Right ventricle myocardium inferior (tissue), 1 donor: ENCODE measurements around the gene TMCC2. TPM values are rescaled to one million over a fixed set of nuclear protein-coding genes. Genes with fewer than 3 reads are reported as not detected.

Experiments
- ATAC-seq: fragments of 200-7000 bp; cut with Tn5 transposase; one replicate; pipeline ENCODE4 v1.9.1; 2020; ENCODE audit warnings: mild to moderate bottlenecking, moderate library complexity
- DNase-seq: peaks from one replicate; pipeline ENCODE4 v3.0.0; 2021; ENCODE audit errors: missing footprints
- intact Hi-C: fragments of 100-400 bp; cut with DNase I; formaldehyde crosslinking; loops from one replicate; pipeline ENCODE4 v1.11.0; 2022
- total RNA-seq: library from RNA; stranded (reverse); fragmentation: NEBNext Ultra II Directional; extraction: Animal tissue kit (Norgen Biotek cat#: 25700); gene quantifications from one replicate; pipeline ENCODE4 v1.2.1, GENCODE V29; 2021
- donor health status: DM: no; HTN: yes; CAD: no; lungs with severe emphysema.

TMCC2 gene
- total RNA-seq, 1 donor from 2014 or later, result 1.2 TPM

GRCh38 chr1:205236526-205236925 lies 8.8 kb downstream of the TMCC2 start:
- ATAC-seq, result no peak
- intact Hi-C loops, result no loop called here
- DNase-seq, result no peak

DNA sequence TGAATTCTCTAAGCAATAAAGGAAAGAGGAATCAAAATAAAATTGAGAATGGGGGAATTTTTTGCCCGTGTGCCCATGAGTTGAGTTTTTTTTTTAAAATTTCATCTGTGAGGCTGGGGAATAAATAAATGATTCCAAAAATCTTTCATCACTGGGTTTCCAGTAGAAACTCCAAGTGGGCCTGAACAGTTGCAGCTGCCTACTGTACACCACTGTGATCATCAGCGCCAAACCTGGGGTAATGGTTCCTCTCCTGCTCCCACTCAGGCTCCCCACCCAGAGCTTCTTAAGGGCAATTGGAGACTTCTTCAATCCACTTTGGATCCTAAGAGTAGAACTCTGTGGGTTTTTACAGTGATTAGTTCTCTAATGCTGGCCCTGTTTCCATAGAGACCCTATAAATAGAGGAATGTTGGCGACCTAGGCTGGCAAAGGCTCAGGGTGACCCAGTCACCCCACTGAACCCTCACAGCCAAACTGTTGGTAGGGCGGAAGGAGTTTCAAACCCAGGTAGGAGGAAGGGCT lies 9.3 kb downstream of the TMCC2 start:
- ATAC-seq, result peak; percentile 10
- intact Hi-C loops, result no loop called here
- DNase-seq, result no peak

GRCh38 chr1:205237526-205238484 lies 10.1 kb downstream of the TMCC2 start:
- intact Hi-C loops, result no loop called here
- ATAC-seq (peak; percentile 33), DNase-seq (no peak)

- ATAC-seq (no peak), DNase-seq (no peak)
- intact Hi-C loops, result no loop called here
These were observed 11.3 kb downstream of the TMCC2 start for GRCh38 chr1:205239078-205239477.

GRCh38 chr1:205240118-205240517 lies 12.4 kb downstream of the TMCC2 start:
- DNase-seq (no peak), ATAC-seq (no peak)
- intact Hi-C loops, result no loop called here

DNA sequence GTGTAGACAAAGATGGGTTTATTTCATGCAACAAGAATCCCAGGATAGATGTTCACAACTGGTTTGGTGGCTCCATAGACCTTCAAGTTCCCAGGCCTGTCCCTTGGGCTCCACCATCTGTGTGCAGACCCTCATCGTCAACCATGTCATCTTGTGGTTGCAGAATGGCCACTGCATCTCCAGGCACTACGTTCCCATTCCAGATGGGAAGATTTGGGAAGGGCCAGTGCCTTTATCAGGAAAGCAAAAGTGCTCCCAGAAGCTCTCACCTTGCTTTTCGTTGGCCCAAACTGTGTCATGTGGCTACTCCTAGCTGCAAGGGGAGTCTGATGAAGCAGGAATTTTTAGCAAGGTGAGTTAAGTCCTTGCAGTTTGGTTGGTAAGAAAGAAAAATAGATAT lies 12.8 kb downstream of the TMCC2 start:
- intact Hi-C loops, result no loop called here
- no peak for DNase-seq
- no peak for ATAC-seq

- DNase-seq, result no peak
- intact Hi-C loops, result no loop called here
- no peak for ATAC-seq
These were observed 13.8 kb downstream of the TMCC2 start for GRCh38 chr1:205241366-205242030.

DNA sequence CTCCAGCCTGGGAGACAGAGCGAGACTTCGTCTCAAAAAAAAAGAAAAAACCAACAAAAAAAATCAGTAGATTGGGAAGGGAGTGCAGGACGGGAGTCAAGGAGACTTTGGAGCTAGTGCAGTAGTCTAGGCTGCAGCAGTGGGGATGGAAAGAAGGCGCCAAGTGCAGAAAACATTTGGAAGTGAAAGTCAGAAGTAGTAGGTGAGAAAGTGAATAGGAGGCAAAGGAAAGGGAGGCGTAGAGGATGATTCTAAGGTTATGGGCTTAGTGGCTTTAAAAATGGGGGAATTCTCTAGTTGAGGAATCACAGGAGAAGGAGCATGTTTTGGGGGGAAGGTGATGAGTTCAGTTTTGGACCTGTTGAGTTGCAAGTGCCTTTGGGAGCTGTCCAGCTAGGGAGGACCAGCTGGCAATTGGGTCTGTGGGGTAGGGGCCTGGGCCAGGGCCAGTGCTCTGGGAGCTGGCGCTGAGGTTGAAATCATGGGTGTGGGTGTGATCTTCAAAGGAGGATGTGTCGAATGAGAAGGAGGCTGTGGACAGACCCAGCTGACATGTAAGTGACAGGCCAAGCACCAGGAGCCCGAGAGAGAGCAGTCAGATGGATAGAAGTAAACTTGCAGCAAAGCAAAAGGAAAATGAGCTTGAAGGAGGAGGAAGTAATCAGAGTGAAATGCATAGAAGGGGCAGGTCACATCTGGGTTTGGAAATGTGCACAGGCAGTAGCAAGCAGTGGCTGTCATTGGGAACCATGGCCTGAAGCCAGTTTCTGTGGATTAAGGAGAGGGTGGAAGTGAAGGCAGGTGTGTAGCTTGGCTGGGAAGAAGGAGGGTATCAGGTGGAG lies 15.8 kb downstream of the TMCC2 start:
- intact Hi-C loops, result no loop called here
- ATAC-seq (no peak), DNase-seq (no peak)

DNA sequence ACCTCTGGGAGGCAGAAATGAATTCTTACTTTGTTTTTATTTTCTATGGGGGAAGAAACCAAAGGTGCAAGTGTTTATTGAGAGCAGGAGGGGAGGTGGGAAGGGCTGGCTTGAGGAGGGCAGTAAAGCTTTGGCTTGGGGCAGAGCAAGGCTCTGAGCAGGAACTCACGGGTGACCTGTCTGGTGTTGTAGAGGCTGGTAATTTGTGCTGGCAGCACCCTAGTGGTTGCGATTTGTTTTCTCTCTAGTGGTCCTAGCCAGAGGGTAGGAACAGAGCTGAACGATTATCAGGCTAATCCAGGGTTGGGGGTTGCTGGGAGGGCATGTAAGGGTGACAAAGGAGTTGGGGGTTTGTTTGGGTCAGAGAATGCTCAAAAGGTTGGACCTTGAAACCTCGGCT lies 16.6 kb downstream of the TMCC2 start:
- intact Hi-C loops, result no loop called here
- DNase-seq, result no peak
- no peak for ATAC-seq

GRCh38 chr1:205245096-205245495 lies 17.4 kb downstream of the TMCC2 start:
- intact Hi-C loops, result no loop called here
- DNase-seq (no peak), ATAC-seq (no peak)

GRCh38 chr1:205246351-205247119 lies 18.8 kb downstream of the TMCC2 start:
- intact Hi-C loops, result no loop called here
- ATAC-seq (no peak), DNase-seq (no peak)

- intact Hi-C loops, result no loop called here
- ATAC-seq (peak; percentile 50), DNase-seq (no peak)
These were observed 19.6 kb downstream of the TMCC2 start for GRCh38 chr1:205247130-205247921.

DNA sequence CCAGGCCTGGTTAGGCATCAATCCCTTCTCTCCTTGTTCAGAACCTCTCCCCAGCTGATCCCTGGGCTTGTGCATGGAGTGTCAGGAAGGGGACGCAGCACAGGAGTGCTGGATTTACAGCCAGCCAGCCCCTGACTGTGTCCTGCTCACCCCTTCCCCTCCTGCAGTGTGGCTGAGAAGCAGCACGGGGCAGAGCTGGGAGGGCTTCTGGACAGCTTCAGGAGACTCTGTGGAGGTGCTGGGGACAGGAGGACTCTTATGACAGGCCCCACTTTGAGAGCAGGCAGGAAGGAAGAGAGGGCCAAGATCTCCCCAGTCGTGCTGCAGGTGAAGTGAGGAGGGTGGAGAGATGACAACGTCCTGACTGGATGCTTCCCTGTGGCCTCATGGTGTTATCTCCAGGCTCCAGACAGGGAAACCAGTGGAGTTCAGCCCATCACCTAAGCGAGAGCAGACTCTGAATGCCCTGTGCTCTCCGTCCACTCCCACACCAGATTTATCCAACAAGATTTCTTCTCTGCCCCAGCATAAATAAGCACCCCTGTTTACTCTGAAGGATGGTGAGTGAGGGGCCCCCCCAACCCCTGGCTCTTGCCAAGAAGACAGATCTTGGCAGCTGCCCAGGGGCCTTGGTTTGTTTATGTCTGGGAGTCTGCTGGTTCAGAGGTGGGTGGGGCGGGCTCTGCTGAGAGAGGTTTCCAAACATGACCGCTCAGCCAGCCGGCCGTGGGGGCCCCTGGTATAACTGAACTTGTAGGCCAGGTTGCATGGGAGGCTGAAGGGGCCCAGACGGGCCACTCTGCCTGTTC lies 21.3 kb downstream of the TMCC2 start:
- ATAC-seq, result peak; percentile 6
- DNase-seq, result no peak
- intact Hi-C loops, result no loop called here

- intact Hi-C loops, result loop anchor here (5.0 kb wide), 1 partner anchor 182 kb away; no protein-coding TSS in a partner anchor
These were observed 21.9 kb downstream of the TMCC2 start for GRCh38 chr1:205249651-205250050.

GRCh38 chr1:205250699-205251098 lies 23.0 kb downstream of the TMCC2 start:
- intact Hi-C loops, result loop anchor here (5.0 kb wide), 1 partner anchor 183 kb away; no protein-coding TSS in a partner anchor
- no peak for DNase-seq
- ATAC-seq, result no peak

More at GRCh38 chr1:205249651-205250050, 21.9 kb downstream of the TMCC2 start:
- ATAC-seq (no peak), DNase-seq (no peak)

DNA sequence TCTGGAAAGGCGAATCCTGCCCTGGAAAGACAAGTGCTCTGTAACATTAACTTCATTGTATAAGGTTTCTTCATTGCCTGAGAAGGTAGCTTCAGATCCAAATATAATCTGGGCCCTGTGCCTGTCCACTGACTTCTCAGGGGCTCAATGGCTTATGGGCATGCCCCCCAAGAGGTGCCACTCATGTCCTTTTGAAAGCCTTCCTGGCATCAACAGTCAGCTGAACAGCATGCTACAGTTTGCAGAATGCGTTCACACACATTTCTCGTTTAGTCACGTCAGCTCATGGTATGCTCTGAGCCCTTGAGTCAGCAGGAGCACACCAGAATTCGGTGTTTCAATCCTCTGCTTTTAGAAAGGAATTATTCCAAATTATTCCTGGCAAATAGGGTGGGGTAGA lies 23.8 kb downstream of the TMCC2 start:
- DNase-seq, result no peak
- ATAC-seq, result no peak
- intact Hi-C loops, result loop anchor here (5.0 kb wide), 1 partner anchor 184 kb away; no protein-coding TSS in a partner anchor
